T47D (cell line): ENCODE data around the gene SUCLG2.

ENCODE experiments used
- DNase-seq, 2 experiments: peaks; one replicate each; pipeline versions ENCODE4 v3.0.0 to v3.0.0-alpha.2; 2011 to 2012; ENCODE audit warnings: low read depth in 1 of 2, low spot score in 1 of 2
- JUND ChIP-seq: IDR thresholded peaks from 2 replicates; pipeline ENCODE4 v1.6.1; 2012; ENCODE audit warnings: low read depth
- in situ Hi-C: cut with HindIII; loops from 2 replicates; pipeline ENCODE4 v1.10.0; 2016; ENCODE audit warnings: low sequenced_read_pairs, low pct_unique_long_range_greater_than_20kb

The SUCLG2 gene

DNA sequence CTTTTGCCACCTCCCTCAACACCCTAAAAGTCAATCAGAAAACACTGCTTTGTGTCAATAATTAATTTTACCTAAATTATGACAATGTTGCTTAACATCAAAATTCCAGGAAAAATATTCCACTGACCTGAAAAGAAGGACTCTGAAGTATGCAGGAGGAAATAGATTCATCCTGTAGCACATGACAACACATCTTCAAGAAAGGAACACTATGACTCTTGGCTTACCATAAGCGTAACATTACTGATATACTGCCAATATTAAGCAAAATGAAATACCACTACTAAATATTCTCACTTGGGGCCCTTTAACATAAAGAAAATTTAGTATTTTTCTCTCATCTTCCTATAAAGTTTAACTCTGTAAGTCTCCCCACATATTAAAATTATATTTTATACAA, 9.6 kb downstream of the SUCLG2 start:
- no peak for TF ChIP-seq JUND
- DNase-seq: no peak
- in situ Hi-C loops: no loop called here

DNA sequence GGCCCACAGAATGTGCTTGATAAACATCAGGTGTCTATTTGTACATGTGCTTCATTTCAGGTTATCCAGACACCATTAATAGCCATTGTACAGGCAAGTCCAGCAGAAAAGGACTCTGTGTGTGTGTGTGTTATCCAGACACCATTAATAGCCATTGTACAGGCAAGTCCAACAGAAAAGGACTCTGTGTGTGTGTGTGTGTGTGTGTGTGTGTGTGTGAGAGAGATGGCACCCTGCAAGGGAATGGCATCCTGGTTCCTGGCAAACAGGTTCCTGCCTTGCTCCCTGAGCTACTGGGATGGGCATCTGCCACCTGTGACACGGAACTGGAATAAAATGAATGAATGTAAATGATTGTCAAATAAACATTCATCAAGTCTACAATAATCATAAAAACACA, 11.7 kb downstream of the SUCLG2 start:
- no peak for DNase-seq
- TF ChIP-seq JUND: no peak
- in situ Hi-C loops: no loop called here

DNA sequence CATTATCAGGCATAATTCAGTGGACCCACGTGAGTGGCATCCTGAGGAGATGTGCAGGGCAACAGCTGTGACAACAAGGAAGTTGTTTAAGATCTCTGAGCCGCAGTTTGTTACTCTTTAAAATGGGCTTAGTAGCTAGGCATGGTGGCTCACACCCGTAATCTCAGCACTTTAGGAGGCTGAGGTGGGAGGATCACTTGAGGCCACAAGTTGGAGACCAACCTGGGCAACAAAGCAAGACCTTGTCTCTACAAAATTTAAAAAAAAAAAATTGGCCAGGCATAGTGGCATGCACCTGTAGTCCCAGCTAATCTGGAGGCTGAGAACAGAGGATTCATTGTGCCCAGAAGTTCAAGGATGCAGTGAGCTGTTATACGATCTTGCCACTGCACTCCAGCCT, 12.2 kb downstream of the SUCLG2 start:
- no peak for DNase-seq
- in situ Hi-C loops: no loop called here
- no peak for TF ChIP-seq JUND

DNA sequence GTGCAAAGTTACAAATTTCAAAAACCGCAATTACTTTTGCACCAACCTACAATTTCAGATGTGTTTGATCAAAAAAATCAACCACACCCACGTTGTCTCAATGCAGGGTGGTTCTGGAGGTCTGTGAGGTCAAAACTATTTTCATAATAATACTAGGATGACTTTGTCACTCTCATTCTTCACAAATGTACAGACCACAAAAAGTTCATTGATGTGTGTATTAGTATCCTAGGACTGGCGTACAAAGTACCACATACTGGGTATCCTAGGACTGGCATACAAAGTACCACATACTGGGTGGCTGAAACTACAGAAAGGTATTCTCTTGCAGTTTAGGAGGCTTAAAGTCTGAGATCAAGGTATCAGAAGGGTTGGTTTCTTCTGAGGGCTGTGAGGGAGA, 13.0 kb downstream of the SUCLG2 start:
- in situ Hi-C loops: no loop called here
- no peak for TF ChIP-seq JUND
- DNase-seq: no peak

DNA sequence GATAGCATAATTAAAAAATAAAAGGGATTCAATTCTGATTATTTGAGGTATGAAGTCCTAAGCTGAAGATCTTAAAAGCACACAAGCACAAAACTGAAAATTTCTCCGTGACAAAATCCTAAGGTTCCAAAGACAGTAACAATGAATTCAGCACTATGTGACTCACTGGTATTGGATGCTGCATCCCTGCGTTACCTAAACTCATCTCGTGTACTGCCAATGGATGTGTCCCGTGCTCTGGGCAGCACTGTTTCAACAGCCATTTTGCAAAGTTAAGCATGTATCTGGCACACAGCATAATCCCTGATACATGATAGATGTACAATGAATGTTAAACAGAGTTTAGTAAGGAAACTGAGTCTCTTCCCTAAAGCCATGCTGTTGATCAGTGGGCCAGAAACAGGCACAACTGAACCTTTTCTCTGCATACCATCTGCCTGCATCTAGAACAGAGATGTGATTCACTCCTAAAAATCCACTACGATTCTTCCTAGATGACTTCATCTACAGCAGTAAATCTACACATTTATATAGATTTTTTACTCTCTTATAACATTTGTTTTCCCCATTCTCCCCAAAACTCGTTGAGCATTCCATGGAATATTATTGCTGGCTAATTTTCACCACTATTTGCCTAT, 14.3 kb downstream of the SUCLG2 start:
- TF ChIP-seq JUND: no peak
- DNase-seq: no peak
- in situ Hi-C loops: no loop called here

DNA sequence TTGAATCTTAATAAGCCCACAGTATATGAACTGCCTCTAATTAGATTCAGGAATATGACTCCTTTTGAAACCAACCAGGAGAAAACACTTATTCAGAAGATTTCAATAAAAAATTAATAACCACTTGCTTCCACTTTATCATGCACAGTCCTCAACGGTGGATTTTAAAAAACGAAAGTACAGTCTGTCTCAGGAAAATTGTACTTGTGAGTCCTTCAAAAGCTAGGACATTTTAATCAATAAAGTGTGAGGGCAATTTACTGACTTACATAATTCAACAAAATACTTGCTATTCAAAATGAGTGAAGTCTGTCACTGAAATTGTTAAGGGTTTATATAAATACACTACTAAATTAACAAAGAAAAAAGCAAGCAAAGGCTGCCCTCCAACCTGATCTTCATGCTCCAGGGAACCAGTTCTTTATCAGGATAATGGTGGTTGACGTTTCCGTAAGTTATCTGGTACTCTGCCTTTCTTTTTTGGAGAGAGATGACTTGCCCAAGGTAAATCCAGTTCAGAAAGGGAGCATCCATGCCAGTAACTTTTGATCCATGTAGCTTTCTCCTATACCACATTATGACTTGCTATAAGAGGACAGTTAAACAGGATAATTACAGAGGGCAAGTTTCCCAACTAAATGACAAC, 17.0 kb downstream of the SUCLG2 start:
- in situ Hi-C loops: no loop called here
- no peak for DNase-seq
- no peak for TF ChIP-seq JUND

DNA sequence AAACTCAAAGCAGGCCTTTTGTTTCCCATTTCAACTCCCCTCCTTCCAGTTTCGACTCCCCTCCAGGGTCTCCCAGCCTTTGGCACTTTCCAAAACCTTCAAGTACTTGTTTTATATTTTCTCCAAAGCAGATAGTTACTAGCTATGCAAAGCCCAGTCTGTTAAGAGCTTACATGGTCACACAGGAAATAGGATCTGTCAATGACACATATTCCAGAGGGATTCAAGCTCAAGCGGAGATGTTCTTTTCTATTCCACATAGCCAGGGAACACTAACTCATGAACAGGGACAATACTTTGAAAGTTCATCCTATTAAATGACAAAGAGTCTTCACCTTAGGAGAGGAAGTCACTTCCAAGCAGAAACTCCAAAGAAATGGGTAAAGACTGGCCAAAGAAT, 18.6 kb downstream of the SUCLG2 start:
- TF ChIP-seq JUND: no peak
- in situ Hi-C loops: no loop called here

DNA sequence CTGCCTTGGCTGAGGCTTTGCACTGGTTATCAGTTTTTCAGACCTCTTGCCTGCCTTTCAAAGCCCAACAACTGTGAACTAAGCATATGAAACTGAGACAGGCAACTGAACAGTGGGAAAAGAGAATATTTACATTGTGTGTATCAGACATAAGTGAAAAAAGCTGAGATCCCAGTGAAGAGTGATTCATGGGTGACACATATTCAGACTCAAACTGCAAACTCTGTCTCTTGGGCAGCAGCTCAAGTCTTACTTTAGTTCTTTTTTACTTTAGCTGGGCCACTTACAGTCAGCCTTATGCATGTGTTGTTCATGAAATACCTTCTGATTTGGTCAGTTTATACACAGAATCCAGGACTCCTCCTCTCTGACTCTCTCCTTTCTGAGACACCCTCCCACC, 19.2 kb downstream of the SUCLG2 start:
- no peak for DNase-seq
- TF ChIP-seq JUND: no peak
- in situ Hi-C loops: no loop called here

More for the DNA sequence above, 18.6 kb downstream of the SUCLG2 start:
- DNase-seq: no peak

DNA sequence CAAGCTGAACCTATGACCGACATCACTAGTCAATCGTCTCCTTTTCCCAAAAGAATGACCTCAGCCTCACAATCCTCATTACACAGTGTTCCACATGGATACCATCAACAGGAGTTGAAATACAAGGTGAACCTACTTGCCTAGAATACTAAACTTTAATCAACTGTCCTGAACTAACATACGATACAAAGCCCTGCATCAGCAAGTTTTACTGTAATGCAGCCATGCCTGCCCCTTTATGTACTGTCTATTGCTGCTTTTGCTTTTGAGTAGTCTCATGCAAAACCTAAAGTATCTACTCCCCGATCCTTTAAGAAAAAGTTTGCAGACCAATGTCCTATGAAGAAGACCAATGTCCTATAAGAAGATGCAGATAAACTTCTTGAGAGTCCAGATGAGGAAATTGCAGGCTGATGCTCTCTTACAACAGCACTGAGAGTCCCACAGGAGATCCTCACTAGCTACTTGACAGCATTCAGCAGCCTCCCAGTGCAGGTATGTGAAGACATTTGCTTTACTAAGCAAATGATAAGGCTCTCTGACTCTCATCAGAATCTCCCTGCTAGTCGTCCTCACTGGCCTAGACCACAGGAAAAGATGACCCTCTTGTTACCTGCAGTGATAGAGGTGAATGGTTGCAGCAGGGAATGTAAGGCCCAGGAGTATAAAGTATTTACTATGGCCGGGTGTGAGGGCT, 23.6 kb downstream of the SUCLG2 start:
- in situ Hi-C loops: no loop called here
- no peak for TF ChIP-seq JUND
- no peak for DNase-seq

DNA sequence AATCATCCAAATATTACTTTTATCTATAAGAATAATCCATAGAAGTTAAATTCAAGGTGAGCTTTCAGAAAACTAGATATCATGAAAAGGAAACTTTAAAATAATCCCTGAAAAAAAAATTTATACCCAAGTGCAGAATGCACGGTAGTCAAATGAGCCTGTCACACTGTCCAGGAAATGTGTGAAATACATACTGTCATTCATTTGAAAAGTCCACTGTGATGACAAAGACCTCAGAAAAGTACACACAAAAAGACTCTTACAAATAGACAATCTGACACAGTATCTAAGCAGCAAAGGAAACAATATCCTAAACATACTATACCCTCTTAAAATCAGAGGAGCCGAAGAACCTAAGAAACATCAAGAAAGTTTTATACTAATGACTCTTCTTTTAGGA, 29.7 kb downstream of the SUCLG2 start:
- TF ChIP-seq JUND: no peak
- in situ Hi-C loops: no loop called here
- no peak for DNase-seq

DNA sequence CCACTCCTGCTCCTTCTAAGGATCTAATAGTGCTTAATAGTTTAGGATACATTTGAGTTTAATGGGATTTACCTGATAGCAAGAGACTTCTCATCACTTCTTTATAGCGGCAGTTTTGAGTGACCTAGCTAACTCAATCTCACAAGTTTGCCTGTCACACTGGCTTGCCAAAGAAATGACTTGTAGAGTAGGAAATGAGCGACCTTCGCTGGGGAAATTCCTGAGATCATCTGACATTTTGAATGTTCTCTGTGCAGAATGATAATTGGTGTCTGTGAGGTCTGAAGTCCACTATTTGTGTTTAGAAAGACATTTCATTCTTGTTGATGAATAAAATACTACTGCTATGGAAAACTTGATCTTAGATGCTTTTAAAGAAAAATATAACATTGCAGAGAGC, 30.3 kb downstream of the SUCLG2 start:
- no peak for DNase-seq
- no peak for TF ChIP-seq JUND
- in situ Hi-C loops: no loop called here

DNA sequence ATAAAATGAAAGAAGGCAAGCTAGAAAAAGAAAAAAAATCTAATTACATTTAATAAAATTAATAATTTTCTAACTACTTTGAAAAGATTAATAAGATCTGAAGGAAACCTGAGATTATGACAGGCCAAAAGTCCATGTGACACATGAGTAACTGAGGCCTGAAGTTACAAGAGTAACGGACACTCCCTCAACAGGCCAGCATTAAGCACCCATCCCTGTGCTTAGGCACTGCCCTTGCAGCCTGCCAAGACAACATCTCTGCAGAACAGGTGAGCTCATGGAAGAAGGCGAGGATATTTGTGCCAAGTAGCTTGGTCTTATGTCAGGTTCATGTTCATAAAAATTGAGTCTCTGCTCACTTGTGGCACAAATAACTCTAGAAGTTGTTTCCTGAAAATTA, 31.8 kb downstream of the SUCLG2 start:
- TF ChIP-seq JUND: no peak
- in situ Hi-C loops: no loop called here
- no peak for DNase-seq

DNA sequence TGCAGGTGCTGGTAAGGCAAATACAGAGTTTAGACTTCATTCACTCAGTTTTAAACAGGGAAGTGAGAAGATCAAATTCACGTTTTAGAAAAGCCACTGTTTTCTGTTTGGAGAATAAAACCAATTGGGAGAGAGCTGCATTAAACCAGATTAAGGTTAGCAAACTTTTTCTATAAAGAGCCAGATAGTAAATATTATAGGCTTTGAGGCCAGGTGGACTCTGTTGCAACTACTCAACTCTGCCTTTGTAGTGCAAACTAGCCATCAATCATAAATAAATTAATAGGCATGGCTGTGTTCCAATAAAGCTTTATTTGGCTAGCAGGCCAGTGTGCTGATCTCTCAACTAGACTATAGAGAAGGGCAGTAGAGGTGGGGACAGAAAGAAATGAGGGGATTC, 33.5 kb downstream of the SUCLG2 start:
- TF ChIP-seq JUND: no peak
- in situ Hi-C loops: no loop called here
- DNase-seq: no peak
